Hematopoietic multipotent progenitor cell treated with erythropoietin and hydrocortisone succinate and interleukin-3 and kit ligand, for 17 days (in vitro differentiated cells): ENCODE data around the gene ASTN1.

ENCODE experiments used
- DNase-seq: peaks from one replicate; pipeline ENCODE4 v3.0.0-alpha.2; 2015; ENCODE audit warnings: low spot score

The ASTN1 gene

DNA sequence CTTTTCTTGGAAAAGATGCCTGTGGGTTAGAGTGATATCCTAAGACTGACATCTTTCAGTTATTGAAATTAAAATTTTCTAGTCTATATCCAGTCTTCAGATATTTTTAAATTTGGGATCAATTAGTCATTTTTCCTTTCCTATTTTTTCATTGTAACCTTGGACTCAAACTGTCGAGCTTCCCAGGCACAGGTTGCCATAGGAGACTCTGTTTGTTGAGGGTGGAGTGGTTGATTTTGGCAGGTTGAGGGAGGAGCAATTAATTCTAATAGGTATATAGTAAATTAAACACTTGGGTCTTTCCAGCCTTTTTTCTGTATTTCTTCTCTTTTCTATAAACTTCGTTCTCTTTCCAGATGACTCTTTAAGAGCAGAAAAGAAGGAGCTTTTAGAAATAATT, 326.8 kb downstream of the ASTN1 start:
- no peak for DNase-seq

DNA sequence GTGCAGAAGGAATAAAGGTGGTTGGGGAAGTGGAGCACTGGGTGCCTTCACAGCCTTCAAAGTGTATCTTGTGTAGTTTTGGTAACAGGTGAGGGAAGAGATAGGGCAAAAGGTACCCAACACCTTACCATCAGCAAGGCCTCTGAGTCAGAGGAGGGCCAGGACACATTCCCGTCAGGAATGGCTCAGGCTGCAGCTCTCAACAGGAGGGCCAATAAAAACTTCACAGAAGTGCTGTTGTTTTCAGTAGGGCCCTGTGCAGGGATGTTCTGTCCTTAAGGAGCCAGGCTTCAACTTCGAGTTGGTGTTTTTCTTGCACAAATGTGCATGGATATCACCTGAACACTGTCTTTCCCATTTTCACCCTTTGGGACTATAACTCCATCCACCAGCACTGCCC, 333.4 kb downstream of the ASTN1 start:
- DNase-seq, result no peak

DNA sequence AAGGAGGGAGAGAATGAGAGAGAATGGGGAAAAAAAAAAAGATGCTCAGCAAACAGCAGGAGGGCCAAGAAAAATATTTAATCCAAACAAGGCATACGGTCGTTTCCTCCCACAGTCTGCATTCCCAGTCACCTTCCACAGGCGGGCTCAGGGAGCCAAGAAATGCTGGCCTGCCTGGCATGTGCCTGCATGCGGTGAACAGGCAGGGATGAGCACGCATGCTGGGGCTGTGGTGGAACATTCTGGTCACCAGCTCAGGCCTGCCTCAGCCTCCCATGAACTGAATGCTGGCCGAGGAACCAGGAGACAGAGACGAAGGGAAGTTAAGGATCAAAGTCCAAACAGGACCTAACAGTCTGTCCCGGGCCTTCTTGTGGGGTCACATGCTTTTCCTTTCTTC, 335.3 kb downstream of the ASTN1 start:
- DNase-seq, result no peak

DNA sequence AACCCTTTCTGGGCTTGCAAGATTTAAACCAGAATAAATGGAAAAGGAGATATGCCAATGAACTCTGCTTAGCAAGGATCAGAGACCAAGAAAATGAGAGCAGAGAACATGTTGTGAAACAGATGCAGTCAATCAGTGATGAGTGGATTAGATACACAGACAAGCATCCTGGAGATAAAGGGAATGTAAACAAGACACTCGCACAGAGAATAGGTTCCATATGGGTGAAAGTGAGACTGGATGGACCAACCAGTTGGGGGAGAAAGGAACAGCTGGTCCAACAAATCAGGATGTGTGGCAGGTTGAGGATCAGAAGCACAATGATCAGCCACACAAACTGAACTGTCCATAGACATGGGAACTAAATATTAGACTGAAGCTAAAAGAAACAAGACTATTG, 338.2 kb downstream of the ASTN1 start:
- no peak for DNase-seq

DNA sequence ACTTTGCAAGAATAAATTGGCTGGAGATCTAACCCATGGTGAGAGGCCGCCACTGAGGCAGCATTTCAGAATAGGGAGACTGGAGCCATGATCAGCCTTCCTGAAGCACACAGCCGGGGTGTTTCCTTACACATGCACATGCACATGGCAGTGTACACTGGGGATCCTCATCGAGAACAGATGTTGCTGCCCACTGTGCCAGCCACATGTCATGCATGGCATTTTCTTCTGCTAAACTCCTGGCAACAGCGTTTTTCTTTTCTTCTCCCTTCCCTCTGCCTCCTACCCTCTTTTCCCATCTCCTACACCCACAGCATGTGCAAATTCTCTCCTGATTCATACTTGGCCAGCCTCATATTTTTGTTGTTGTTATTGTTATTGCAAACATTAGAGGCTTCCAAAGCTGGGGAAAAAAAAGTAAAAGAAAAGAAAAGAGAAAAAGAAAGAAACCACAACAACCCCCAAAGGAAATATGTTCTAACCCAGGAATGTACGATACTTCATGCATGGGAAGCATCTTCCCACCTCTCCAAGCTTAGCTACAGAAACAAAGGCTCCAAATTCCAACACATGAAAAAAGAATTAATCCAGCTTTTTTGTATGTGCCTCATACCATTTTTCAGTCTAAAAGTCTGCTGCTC, 344.0 kb downstream of the ASTN1 start:
- DNase-seq, result no peak

DNA sequence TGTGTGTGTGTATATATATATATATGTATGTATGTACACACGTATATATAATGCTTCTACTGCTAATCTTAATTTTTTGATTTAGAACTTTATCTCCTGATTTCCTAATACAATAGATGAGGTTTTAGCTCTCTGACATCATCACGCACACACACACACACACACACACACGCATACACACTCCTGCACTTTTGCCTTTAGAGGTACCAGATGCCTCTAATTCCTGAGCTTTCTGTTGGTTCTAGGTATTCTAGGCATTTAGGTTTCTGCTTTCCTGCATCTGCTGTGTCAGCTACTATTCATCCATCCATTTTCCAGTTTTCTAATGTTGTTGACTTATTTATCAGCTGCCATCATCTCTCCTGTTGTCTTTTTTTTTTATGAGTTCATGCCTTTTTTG, 348.3 kb downstream of the ASTN1 start:
- no peak for DNase-seq

DNA sequence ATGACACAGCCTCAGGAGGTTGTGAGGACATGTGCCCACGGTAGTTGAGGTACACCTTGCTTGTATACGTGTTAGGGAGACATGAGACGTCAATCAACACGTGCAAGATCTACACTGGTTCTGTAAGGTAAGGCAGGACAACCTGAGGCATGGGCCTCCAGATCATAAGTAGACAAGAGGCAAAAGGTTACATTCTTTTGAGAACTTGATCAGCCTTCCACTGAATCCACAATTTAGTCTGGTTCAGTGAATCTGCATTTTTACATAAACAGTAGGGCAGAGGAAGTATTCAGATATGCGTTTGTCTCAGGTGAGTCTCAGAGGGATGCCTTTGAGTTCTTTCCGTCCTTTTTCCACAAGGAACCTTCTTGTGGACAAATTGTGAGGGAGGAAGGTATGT, 348.9 kb downstream of the ASTN1 start:
- no peak for DNase-seq

DNA sequence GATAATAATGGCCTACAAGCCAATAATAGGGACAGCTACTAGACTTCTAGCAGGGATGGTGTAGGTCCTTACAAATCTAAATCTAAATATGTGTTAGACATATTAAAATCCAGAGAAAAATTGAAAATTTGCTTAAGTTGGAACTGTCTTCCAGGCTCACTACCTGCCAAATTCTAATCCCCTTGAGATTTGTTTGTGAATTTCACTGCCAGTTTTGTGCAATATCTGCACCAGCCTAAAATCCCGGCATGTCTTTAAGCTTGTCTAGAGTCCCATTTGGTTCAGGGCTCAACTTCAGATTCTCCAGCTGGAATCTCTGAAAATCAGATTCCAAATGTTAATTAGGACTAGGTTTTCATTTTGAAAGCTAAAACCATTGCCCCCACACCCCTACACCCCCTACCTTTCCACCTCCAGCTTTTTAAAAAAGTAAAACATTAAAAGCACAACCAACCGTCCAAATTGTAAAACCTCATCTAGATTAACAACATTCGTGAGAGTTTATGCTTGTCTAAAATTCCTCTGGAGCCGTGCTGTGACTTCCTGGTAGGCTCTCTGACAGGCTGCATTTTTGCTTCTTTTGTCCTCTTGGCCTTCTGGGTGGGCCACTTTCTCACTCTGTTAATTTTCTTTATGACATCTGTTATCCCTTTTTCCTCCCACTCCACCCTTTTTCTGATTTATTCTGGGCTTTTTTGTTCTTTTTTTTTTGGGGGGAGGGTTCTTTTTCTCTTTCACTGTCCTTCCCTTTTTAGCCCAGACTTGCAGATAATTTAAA, 352.8 kb downstream of the ASTN1 start:
- no peak for DNase-seq

DNA sequence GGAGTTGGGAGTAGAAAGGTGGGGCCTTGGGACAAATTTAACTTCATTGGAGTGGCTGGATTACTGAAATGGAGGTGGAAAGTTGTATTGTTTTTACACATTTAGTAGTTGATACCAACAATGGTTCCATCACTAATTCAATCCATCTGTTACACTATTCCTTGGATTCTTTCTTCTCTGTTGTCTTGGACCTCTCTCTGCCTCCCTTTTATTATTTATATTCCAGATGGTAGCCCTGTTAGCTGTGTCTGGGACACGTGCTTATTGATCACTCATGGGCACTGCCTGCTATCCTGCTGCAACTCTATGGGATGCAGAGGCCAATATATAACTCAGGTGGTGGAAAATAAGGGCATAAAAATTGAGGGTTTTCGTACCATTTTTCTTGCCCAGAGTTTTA, 355.2 kb downstream of the ASTN1 start:
- no peak for DNase-seq
